ENCODE results near the gene TMEM89. TPM values are rescaled to one million over a fixed set of nuclear protein-coding genes. Genes with fewer than 3 reads are reported as not detected.

Gene TMEM89
- total and polyA plus RNA-seq, 7 experiments from 2014 or later = not detected

DNA sequence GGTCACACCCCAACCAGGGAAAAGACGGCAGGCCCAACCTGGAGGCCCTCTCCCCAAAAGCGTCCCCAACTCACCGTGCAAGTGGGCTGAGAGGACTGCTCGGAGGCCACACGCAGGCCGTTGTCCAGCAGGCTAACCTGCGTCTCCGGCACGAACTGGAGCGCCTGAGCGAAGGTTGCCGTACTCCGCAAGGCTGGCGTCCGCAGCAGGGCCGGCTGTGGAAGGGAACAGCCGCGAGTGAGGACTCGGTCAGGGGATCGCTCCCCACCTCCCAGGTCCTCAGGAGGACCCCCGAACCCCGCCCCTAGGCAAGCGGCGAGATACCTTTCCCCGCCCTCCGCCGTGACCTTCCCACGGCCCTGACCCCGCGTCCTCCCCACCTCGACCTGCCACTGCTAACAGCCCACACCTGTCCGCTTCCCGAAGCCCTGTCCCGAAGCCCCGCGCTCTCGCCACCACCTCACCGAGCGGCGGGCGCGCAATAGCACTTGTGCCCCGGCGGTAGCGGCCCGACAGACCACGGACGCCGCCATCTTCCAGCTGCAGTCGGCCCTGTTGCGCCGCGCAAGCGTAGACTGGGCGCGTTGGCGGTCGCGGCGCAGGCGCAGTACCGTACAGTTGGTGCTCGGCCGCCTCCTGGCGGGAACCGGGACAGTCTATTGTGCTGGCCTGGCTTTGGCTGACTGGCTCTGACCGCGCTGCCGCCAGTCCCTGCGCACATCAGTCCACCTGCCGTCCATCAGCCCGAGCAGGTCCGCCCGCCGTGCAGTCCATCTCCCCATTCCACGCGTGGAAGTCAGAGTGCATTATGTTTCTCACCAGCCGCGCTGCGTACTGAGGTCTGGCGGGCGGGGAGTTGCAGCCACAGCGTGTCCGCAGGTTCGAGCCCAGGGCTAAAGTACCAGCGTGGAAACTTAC is 12.2 kb downstream of the TMEM89 start, which contains the start of gene UQCRC1:
Gene UQCRC1, minus strand, starts transcription at position 559 of the 918 bp plus-strand sequence. Its CDS starts 26 bp downstream, at position 533.
- ChIA-PET POLR2A (interaction anchor here (0.7 to 1.6 kb wide), 4 partner anchors 13 to 384 kb away, joined by 3 to 8 read pairs (median 4); partner anchors contain the start of genes PFKFB4 and SLC26A6), CTCF (interaction anchor here (0.6 to 1.0 kb wide), 4 partner anchors 53 to 209 kb away, joined by 3 to 4 read pairs (median 4); no protein-coding TSS in a partner anchor)
- H3K9me3 Mint-ChIP-seq = peaks cover 0 to 2% (median 0%) of the 10 kb centered on the region in 11 donors
- peaks cover 4 to 13% (median 7%) of the 10 kb centered on the region in 5 donors for H3K36me3 Mint-ChIP-seq
- Histone ChIP-seq H3K4me3 (ENCODE audit: low read length) (peak within 1 kb of the TSS; percentile 96), H3K36me3 (ENCODE audit: control insufficient read depth in 2 of 3, insufficient read depth in 3 of 3, low read length in 3 of 3) (peaks cover 0 to 23% (median 17%) of the 10 kb centered on the region in 3 experiments), H3K9me3 (ENCODE audit: control insufficient read depth in 2 of 3, low read length in 3 of 3) (no peaks in the 10 kb centered on the region), H3K27ac (ENCODE audit: low read depth, low read length) (peak within 1 kb of the TSS; percentile 84), H3K27me3 (ENCODE audit: control insufficient read depth in 2 of 2, insufficient read depth in 2 of 2, low read length in 2 of 2) (no peaks in the 10 kb centered on the region), H3K4me1 (ENCODE audit: control insufficient read depth in 2 of 2, insufficient read depth in 2 of 2, low read length in 2 of 2) (peaks cover 10 to 12% of the 10 kb centered on the region in 2 donors)
- peak; percentile 85 to 94 (median 93) for DNase-seq
- ATAC-seq = peak; percentile 99
- peak within 1 kb of the TSS; percentile 86 to 100 (median 98) for H3K4me3 Mint-ChIP-seq
- peaks cover 12 to 31% (median 19%) of the 10 kb centered on the region in 7 donors for H3K4me1 Mint-ChIP-seq
- peak within 1 kb of the TSS; percentile 91 to 99 (median 97) for H3K27ac Mint-ChIP-seq
- H3K27me3 Mint-ChIP-seq = no peaks in the 10 kb centered on the region
- intact Hi-C loops (cut with micrococcal nuclease) = loop anchor here (1.0 to 5.0 kb wide), 15 partner anchors 26 to 1229 kb away; partner anchors contain the start of genes NCKIPSD (in 2 of the 2), SLC26A6 (in 2 of the 2), CDC25A (in 1 of the 2) and PFKFB4 (in 1 of the 2)

DNA sequence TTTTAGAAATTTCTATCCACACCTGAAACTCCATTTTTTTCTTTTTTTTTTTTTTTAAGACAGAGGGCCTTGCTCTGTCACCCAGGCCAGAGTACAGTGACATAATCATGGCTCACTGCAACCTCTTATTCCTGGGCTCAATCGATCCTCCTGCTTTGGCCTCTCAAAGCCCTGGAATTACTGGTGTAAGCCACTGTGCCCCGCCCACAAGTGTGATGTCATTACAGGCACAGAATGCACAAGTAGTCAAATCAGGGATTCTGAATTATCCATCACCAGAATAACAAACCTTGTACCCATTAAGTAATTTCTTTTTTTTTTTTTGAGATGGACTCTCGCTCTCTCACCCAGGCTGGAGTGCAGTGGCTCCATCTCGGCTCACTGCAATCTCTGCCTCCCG is 14.1 kb downstream of the TMEM89 start:
- Mint-ChIP-seq H3K36me3 (peaks cover 4 to 26% (median 12%) of the 10 kb centered on the region in 5 donors), H3K27ac (peak overlapping the region in 1 of 9 donors; percentile 17), H3K9me3 (no peaks in the 10 kb centered on the region), H3K4me1 (peaks cover 12 to 20% (median 19%) of the 10 kb centered on the region in 7 donors), H3K27me3 (no peaks in the 10 kb centered on the region), H3K4me3 (peak overlapping the region in 1 of 10 donors; percentile 100)
- no peak for ATAC-seq
- H3K9me3 ChIP-seq (ENCODE audit: control insufficient read depth in 2 of 3, low read length in 3 of 3) = no peaks in the 10 kb centered on the region
- no peaks in the 10 kb centered on the region for H3K27me3 ChIP-seq (ENCODE audit: control insufficient read depth in 2 of 2, insufficient read depth in 2 of 2, low read length in 2 of 2)
- CTCF ChIA-PET = interaction anchor here (0.6 kb wide), 1 partner anchor 207 kb away, joined by 3 read pairs; no protein-coding TSS in a partner anchor
- intact Hi-C loops (cut with micrococcal nuclease) = loop anchor here in 1 of 2 donors (5.0 kb wide), 1 partner anchor 375 kb away; no protein-coding TSS in a partner anchor
- no peak overlapping the region for H3K27ac ChIP-seq (ENCODE audit: low read depth, low read length)
- peaks cover 7 to 41% (median 30%) of the 10 kb centered on the region in 3 experiments for H3K36me3 ChIP-seq (ENCODE audit: control insufficient read depth in 2 of 3, insufficient read depth in 3 of 3, low read length in 3 of 3)
- peaks cover 10 to 12% of the 10 kb centered on the region in 2 donors for H3K4me1 ChIP-seq (ENCODE audit: control insufficient read depth in 2 of 2, insufficient read depth in 2 of 2, low read length in 2 of 2)
- H3K4me3 ChIP-seq (ENCODE audit: low read length) = no peak overlapping the region
- POLR2A ChIA-PET = no interaction called here
- no peak for DNase-seq

DNA sequence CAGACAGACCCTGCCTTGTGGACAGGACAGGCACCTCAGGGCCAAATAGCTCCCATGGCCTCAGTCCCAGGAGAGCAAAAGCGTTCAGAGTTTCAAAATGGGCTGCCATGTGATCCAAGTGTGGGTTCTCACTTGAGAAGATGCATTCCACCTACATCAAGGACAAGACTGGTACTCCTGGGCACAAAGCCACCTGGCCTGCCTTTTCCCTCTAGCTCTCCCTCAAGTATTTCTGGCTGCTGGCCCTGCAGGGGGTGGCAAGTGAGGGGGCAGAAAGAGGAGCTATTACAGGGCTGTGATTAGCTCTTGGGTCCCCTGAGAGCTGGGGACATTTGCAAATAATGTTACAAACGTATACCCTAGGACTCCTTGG is 20.0 kb downstream of the TMEM89 start:
- Histone ChIP-seq H3K27ac (ENCODE audit: low read depth, low read length) (no peak overlapping the region), H3K27me3 (ENCODE audit: control insufficient read depth in 2 of 2, insufficient read depth in 2 of 2, low read length in 2 of 2) (no peaks in the 10 kb centered on the region), H3K4me1 (ENCODE audit: control insufficient read depth in 2 of 2, insufficient read depth in 2 of 2, low read length in 2 of 2) (no peaks in the 10 kb centered on the region), H3K9me3 (ENCODE audit: control insufficient read depth in 2 of 3, low read length in 3 of 3) (no peaks in the 10 kb centered on the region), H3K36me3 (ENCODE audit: control insufficient read depth in 2 of 3, insufficient read depth in 3 of 3, low read length in 3 of 3) (peaks cover 13 to 85% (median 37%) of the 10 kb centered on the region in 3 experiments), H3K4me3 (ENCODE audit: low read length) (no peak overlapping the region)
- POLR2A ChIA-PET = no interaction called here
- Mint-ChIP-seq H3K4me3 (no peak overlapping the region), H3K9me3 (no peaks in the 10 kb centered on the region), H3K36me3 (peaks cover 0 to 56% (median 14%) of the 10 kb centered on the region in 5 donors), H3K27me3 (no peaks in the 10 kb centered on the region), H3K27ac (no peak overlapping the region), H3K4me1 (peaks cover 0 to 4% (median 0%) of the 10 kb centered on the region in 7 donors)
- CTCF ChIA-PET = no interaction called here
- ATAC-seq (no peak), DNase-seq (no peak)
- intact Hi-C loops (cut with micrococcal nuclease) = no loop called here

DNA sequence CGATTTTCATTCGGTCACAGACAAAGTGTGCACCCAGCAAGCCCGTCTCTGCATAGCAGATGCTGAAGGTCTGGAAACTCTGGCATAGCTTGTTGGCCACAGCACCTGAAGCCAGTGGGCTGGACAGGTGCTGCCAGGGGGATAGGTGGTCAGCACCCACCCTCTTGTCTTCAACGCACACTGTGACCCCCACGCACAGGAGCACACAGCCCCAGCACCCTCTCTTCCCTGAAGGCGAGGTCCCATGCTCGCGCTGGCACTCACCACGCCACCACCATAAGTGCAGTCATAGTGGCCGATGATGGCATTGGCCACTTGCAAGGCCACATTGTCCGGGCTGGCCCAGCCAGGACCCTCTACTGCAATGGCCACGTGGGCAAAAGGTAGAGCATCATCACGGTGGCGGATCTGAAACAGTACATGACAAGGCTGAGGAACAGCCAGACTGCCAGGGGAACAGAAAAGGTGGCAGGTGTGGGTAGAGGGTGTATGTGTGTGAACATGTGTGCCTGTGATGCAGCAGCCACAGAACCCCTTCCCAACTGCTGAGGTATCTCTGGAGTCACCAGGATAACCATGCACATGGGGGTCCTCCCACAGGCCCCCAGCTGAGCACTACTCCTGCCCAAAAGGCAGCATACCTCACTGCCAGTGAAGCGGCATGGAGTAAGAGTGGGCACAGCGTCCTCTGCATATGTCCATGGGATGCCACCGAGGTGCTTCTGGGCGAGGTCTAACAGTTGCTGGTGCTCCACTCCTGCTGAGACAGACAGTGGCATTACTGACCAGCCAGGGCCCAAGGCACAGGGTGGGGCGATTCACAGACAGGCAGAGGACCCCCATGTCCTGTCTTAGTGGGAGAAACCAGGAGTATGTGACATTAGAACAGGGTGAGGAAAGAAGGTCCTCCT is 20.6 kb downstream of the TMEM89 start:
- Mint-ChIP-seq H3K27me3 (peaks cover 0 to 5% (median 0%) of the 10 kb centered on the region in 5 donors), H3K27ac (no peak overlapping the region), H3K9me3 (no peaks in the 10 kb centered on the region), H3K4me1 (peaks cover 0 to 7% (median 0%) of the 10 kb centered on the region in 7 donors), H3K4me3 (no peak overlapping the region), H3K36me3 (peaks cover 0 to 55% (median 11%) of the 10 kb centered on the region in 5 donors)
- POLR2A ChIA-PET = no interaction called here
- no peak for DNase-seq
- Histone ChIP-seq H3K27me3 (ENCODE audit: control insufficient read depth in 2 of 2, insufficient read depth in 2 of 2, low read length in 2 of 2) (no peaks in the 10 kb centered on the region), H3K36me3 (ENCODE audit: control insufficient read depth in 2 of 3, insufficient read depth in 3 of 3, low read length in 3 of 3) (peaks cover 13 to 85% (median 36%) of the 10 kb centered on the region in 3 experiments), H3K27ac (ENCODE audit: low read depth, low read length) (no peak overlapping the region), H3K9me3 (ENCODE audit: control insufficient read depth in 2 of 3, low read length in 3 of 3) (no peaks in the 10 kb centered on the region), H3K4me3 (ENCODE audit: low read length) (no peak overlapping the region), H3K4me1 (ENCODE audit: control insufficient read depth in 2 of 2, insufficient read depth in 2 of 2, low read length in 2 of 2) (no peaks in the 10 kb centered on the region)
- no peak for ATAC-seq
- CTCF ChIA-PET = no interaction called here
- intact Hi-C loops (cut with micrococcal nuclease) = no loop called here

DNA sequence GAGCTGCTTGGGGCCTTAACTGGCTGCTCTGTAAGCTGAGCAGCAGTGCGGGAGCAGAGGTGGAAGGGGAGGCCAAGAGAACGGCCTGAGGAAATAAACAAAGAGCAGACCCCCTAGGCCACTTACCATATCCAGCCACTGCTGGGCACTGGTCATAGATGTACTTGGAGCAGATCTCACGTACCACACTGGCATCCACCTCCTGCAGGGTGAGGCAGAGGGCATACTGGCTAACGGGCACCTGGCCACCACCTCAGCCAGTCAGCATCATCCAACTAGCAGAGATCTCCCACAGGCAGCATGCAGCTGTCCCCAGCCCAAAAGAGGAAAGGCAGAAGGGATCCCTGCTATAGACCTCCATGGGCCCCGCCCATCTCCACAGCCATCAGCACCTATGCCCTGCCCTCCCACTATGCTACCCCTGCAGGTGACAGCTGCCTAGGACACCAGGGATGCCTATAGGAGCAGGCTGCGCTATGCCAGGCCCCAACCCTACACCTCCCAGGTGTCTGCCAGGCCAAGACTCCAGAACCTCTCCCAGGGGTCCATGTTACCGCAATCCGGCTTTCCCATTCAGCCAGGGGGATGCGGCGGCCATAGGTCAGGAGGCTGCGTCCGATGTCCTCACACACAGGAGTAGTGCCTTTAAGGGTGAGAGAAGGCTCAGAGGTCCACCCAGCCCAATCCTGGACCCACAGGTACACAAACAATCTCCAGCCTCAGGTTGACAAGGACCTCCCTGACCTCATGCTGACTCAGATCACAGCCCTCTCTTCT is 21.9 kb downstream of the TMEM89 start:
- ATAC-seq (no peak), DNase-seq (no peak)
- Histone ChIP-seq H3K4me3 (ENCODE audit: low read length) (no peak overlapping the region), H3K27me3 (ENCODE audit: control insufficient read depth in 2 of 2, insufficient read depth in 2 of 2, low read length in 2 of 2) (peaks cover 0 to 7% of the 10 kb centered on the region in 2 donors), H3K9me3 (ENCODE audit: control insufficient read depth in 2 of 3, low read length in 3 of 3) (no peaks in the 10 kb centered on the region), H3K36me3 (ENCODE audit: control insufficient read depth in 2 of 3, insufficient read depth in 3 of 3, low read length in 3 of 3) (peaks cover 13 to 72% (median 23%) of the 10 kb centered on the region in 3 experiments), H3K4me1 (ENCODE audit: control insufficient read depth in 2 of 2, insufficient read depth in 2 of 2, low read length in 2 of 2) (no peaks in the 10 kb centered on the region), H3K27ac (ENCODE audit: low read depth, low read length) (no peak overlapping the region)
- intact Hi-C loops (cut with micrococcal nuclease) = loop anchor here in 1 of 2 donors (5.0 kb wide), 1 partner anchor 38 kb away; the partner anchor contains the start of gene SLC26A6
- H3K36me3 Mint-ChIP-seq = peaks cover 0 to 46% (median 10%) of the 10 kb centered on the region in 5 donors
- no peak overlapping the region for H3K27ac Mint-ChIP-seq
- H3K4me3 Mint-ChIP-seq = no peak overlapping the region
- H3K27me3 Mint-ChIP-seq = peaks cover 0 to 12% (median 0%) of the 10 kb centered on the region in 5 donors
- CTCF ChIA-PET = no interaction called here
- POLR2A ChIA-PET = no interaction called here
- H3K9me3 Mint-ChIP-seq = no peaks in the 10 kb centered on the region
- peaks cover 0 to 8% (median 0%) of the 10 kb centered on the region in 7 donors for H3K4me1 Mint-ChIP-seq
